Chondrocyte (in vitro differentiated cells): ENCODE data around the gene LPO. TPM values are rescaled to one million over a fixed set of nuclear protein-coding genes. Genes with fewer than 3 reads are reported as not detected.
A peak's percentile ranks its signal among the peaks of the same experiment; 100 is the strongest.

Experiments used
- DNase-seq: peaks from one replicate; pipeline ENCODE4 v3.0.0; 2021; ENCODE audit warnings: mixed read lengths, low spot score
- H3K27ac Mint-ChIP-seq: one replicate; pipeline ENCODE4 v1.8.0; 2021; ENCODE audit warnings: mild to moderate bottlenecking, moderate library complexity, mixed read lengths; ENCODE audit not compliant: unreplicated experiment
- H3K27me3 Mint-ChIP-seq: 2 replicates; pipeline ENCODE4 v1.8.0; 2021; ENCODE audit warnings: low read depth, mixed read lengths
- H3K36me3 Mint-ChIP-seq: 2 replicates; pipeline ENCODE4 v1.8.0; 2021; ENCODE audit warnings: low read depth, mixed read lengths
- H3K4me1 Mint-ChIP-seq: 2 replicates; pipeline ENCODE4 v1.8.0; 2021; ENCODE audit warnings: low read depth, mild to moderate bottlenecking, mixed read lengths
- H3K4me3 Mint-ChIP-seq: one replicate; pipeline ENCODE4 v1.8.0; 2021; ENCODE audit warnings: mild to moderate bottlenecking, moderate library complexity, mixed read lengths; ENCODE audit not compliant: unreplicated experiment
- H3K9me3 Mint-ChIP-seq: 2 replicates; pipeline ENCODE4 v1.8.0; 2021; ENCODE audit warnings: low read depth, mixed read lengths
- total RNA-seq: library from RNA; stranded (reverse); gene quantifications from 3 replicates; pipeline ENCODE4 v1.2.1, GENCODE V29; 2021
- TF ChIP-seq, protein P1 (sequence below): fragments of 200-600 bp; sonication (generic); IDR thresholded peaks from 2 replicates; pipeline ENCODE4 v1.5.0; 2021; ENCODE audit warnings: antibody characterized with exemption, mild to moderate bottlenecking, moderate library complexity

LPO gene
- total RNA-seq, 1 donor from 2014 or later, result not detected

DNA sequence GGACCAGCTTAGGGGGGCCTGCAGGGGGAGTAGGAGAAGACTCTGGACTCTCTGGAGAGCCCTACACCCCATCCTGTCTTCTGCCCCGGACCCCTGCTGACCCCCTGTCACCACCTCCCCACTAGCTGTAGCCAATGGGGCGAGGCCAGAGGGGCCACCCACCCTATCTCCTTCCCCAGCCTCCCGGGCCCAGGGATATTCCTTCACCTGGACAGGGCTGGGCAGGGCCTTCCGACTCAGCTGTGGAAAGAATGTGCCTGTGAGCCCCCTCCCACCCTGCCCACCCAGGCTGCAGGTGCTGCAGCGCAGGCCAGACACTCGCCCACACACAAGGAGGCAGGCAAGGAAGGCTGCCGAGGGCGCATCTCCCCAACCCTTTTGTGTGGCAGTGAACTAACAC is 67.2 kb downstream of the LPO start:
- no peaks in the 10 kb centered on the region for H3K4me1 Mint-ChIP-seq
- DNase-seq, result no peak
- peaks cover 15% of the 10 kb centered on the region for H3K27me3 Mint-ChIP-seq
- H3K27ac Mint-ChIP-seq, result no peak overlapping the region
- TF ChIP-seq, protein P1, sequence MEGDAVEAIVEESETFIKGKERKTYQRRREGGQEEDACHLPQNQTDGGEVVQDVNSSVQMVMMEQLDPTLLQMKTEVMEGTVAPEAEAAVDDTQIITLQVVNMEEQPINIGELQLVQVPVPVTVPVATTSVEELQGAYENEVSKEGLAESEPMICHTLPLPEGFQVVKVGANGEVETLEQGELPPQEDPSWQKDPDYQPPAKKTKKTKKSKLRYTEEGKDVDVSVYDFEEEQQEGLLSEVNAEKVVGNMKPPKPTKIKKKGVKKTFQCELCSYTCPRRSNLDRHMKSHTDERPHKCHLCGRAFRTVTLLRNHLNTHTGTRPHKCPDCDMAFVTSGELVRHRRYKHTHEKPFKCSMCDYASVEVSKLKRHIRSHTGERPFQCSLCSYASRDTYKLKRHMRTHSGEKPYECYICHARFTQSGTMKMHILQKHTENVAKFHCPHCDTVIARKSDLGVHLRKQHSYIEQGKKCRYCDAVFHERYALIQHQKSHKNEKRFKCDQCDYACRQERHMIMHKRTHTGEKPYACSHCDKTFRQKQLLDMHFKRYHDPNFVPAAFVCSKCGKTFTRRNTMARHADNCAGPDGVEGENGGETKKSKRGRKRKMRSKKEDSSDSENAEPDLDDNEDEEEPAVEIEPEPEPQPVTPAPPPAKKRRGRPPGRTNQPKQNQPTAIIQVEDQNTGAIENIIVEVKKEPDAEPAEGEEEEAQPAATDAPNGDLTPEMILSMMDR, result no peak
- H3K36me3 Mint-ChIP-seq, result no peaks in the 10 kb centered on the region
- H3K4me3 Mint-ChIP-seq, result no peak overlapping the region
- H3K9me3 Mint-ChIP-seq, result no peaks in the 10 kb centered on the region

DNA sequence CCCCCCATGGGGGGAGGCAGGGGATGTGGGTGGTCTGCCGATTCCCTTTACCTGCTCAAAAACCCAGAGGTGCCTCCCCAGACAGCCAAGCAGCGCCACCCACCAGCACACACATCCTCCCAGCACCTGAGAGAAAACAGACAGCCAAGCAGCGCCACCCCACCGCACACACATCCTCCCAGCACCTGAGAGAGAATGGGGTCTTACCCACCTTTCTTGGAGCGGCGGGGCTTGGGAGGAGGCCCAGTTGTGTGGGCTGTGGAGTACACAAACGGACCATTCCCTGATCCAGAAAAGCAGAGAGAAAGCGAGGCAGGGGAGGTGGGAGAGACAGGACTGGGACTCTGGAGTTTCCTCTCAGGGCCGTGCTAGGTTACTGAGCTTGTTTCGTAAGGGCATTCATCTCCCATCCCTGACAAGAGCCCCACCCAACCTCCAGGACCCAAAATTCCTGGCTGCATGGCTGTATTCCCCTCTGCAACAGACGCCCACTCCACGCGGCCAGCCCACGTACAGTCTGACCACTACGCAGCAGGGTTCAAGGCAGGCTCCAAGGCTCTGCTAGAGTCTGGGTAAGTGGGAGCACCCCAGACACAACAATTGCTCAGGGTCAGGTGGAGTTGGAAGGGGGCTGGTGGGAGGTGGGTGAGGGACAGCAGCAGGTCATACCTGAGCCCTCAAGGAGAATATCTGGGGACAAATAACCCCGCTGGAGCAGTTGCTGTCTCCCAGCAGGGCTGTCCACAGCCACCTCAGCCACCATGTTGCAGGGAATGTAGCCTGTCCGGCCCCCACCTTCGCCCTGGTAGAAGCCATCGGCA is 68.0 kb downstream of the LPO start:
- no peak overlapping the region for H3K27ac Mint-ChIP-seq
- peaks cover 11% of the 10 kb centered on the region for H3K27me3 Mint-ChIP-seq
- H3K4me3 Mint-ChIP-seq, result no peak overlapping the region
- H3K9me3 Mint-ChIP-seq, result no peaks in the 10 kb centered on the region
- no peaks in the 10 kb centered on the region for H3K4me1 Mint-ChIP-seq
- H3K36me3 Mint-ChIP-seq, result no peaks in the 10 kb centered on the region
- TF ChIP-seq, protein P1, result no peak
- no peak for DNase-seq

- no peak overlapping the region for H3K4me3 Mint-ChIP-seq
- no peaks in the 10 kb centered on the region for H3K36me3 Mint-ChIP-seq
- H3K27me3 Mint-ChIP-seq, result peaks cover 9% of the 10 kb centered on the region
- H3K27ac Mint-ChIP-seq, result no peak overlapping the region
- DNase-seq, result peak; percentile 82
- TF ChIP-seq, protein P1, result no peak
- no peaks in the 10 kb centered on the region for H3K9me3 Mint-ChIP-seq
- no peaks in the 10 kb centered on the region for H3K4me1 Mint-ChIP-seq
These were observed 69.2 kb downstream of the LPO start for GRCh38 chr17:58307468-58308172.

- Mint-ChIP-seq H3K4me1 (no peaks in the 10 kb centered on the region), H3K9me3 (no peaks in the 10 kb centered on the region), H3K36me3 (no peaks in the 10 kb centered on the region), H3K4me3 (no peak overlapping the region), H3K27me3 (peaks cover 8% of the 10 kb centered on the region), H3K27ac (no peak overlapping the region)
- DNase-seq, result no peak
- TF ChIP-seq, protein P1, result peak; percentile 47
These were observed 70.0 kb downstream of the LPO start for GRCh38 chr17:58308173-58308984.
